ENCODE data around the gene CCND2. TPM values are rescaled to one million over a fixed set of nuclear protein-coding genes. Genes with fewer than 3 reads are reported as not detected.

The CCND2 gene
- total and polyA plus RNA-seq, 2 of the 8 experiments (the other 6 are each of a cell fraction or from before 2014, with no cell fraction given) = 41.7 to 223 TPM

DNA sequence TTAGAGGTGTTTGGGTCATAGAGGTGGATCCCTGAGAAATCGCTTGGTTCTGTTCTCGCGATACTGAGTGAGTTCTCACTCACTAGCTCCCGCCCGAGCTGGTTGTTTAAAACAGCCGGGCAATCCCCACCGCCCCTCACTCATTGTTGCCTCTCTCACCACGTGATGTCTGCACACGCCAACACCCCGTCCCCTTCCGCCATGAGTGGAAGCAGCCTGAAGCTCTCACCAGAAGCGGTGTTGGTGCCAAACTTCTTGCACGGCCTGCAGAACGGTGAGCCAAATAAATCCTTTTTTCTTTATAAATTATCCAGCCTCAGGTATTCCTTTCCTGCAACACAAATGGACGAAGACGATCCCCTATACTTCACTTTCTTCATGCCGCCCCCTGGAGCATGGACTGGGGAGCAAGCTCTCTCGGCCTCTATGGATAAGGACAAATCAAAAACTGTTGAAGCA lies 45.4 kb upstream of the CCND2 start (continued):
- TF ChIP-seq SUZ12 (IDR thresholded peaks at IDR 0.05; ENCODE audit: low read length) (no peak), TCF12 (IDR thresholded peaks at IDR 0.05; ENCODE audit: low read depth, low read length) (no peak)
